GM18520 (cell line): Measurements from ENCODE around the gene RIMS1.
A peak's percentile ranks its signal among the peaks of the same experiment; 100 is the strongest.

ENCODE experiments used
- ATAC-seq: cut with Tn5 transposase; IDR thresholded peaks from one replicate; pipeline ENCODE4 v1.9.1; 2021; ENCODE audit not compliant: unreplicated experiment

Gene RIMS1

GRCh38 chr6:72403413-72403812 lies 517.1 kb downstream of the RIMS1 start:
- ATAC-seq: no peak

GRCh38 chr6:72406517-72406916 lies 520.2 kb downstream of the RIMS1 start:
- ATAC-seq: no peak

GRCh38 chr6:72410769-72411168 lies 524.4 kb downstream of the RIMS1 start:
- ATAC-seq: no peak

- ATAC-seq: peak; percentile 75
Measured at GRCh38 chr6:72411872-72412708, 525.7 kb downstream of the RIMS1 start.

GRCh38 chr6:72412709-72413044 lies 526.3 kb downstream of the RIMS1 start:
- no peak for ATAC-seq

- ATAC-seq: no peak
Measured at GRCh38 chr6:72413884-72414283, 527.5 kb downstream of the RIMS1 start.

GRCh38 chr6:72414657-72415056 lies 528.3 kb downstream of the RIMS1 start:
- ATAC-seq: no peak

- ATAC-seq: no peak
Measured at GRCh38 chr6:72416744-72417465, 530.6 kb downstream of the RIMS1 start.

- no peak for ATAC-seq
Measured at GRCh38 chr6:72417759-72418158, 531.4 kb downstream of the RIMS1 start.

GRCh38 chr6:72418495-72418894 lies 532.1 kb downstream of the RIMS1 start:
- no peak for ATAC-seq

GRCh38 chr6:72419966-72420365 lies 533.6 kb downstream of the RIMS1 start:
- no peak for ATAC-seq

GRCh38 chr6:72420409-72420808 lies 534.1 kb downstream of the RIMS1 start:
- ATAC-seq: no peak

- no peak for ATAC-seq
Measured at GRCh38 chr6:72421387-72421786, 535.0 kb downstream of the RIMS1 start.

GRCh38 chr6:72422171-72422570 lies 535.8 kb downstream of the RIMS1 start:
- no peak for ATAC-seq

- no peak for ATAC-seq
Measured at GRCh38 chr6:72424476-72424875, 538.1 kb downstream of the RIMS1 start.

GRCh38 chr6:72425003-72425681 lies 538.8 kb downstream of the RIMS1 start:
- no peak for ATAC-seq

GRCh38 chr6:72440611-72441010 lies 554.3 kb downstream of the RIMS1 start:
- ATAC-seq: no peak

- no peak for ATAC-seq
Measured at GRCh38 chr6:72446430-72446829, 560.1 kb downstream of the RIMS1 start.
